Epidermal melanocyte (primary cell): ENCODE results near the gene SSU72.
"Not testable (repeated sequence)": the region's sequence is repeated elsewhere in the genome, so short reads cannot be mapped to it uniquely, and the experiment has no call there.

Experiments
- DNase-seq: peaks from one replicate; pipeline ENCODE4 v3.0.0; 2011; ENCODE audit warnings: low spot score; ENCODE audit not compliant: insufficient read length

The SSU72 gene

DNA sequence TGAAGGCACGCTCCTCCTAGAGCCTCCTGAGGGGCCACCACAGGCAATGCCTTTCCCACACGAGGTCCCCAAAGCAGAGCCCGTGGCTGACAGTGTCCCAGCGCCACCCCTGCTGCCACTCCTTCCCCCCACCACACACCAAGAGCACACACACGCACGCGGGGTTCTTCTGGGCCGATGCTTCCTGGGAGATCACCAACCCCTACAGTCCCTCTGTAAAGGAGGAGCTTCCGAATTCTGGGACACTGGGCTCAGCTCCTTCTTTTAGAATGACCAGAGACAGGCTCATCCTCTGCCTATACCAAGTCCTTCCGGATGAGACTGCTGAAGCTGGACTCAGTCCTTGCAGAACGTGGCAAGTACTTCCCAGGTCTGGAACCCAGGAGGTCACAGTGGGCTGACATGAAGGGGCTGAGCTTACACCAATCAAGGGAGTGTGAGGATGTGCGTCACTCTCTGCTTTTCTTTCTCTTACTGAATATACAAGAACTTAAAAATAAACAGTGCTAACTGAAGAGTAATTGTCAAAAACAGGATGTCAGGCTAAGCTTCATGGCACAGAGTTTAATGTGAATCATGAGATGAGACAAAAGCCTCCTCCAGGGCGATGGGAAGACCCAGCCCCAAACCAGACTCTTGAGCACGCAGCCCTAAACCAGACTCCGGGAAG, 12.7 kb downstream of the SSU72 start:
- no peak for DNase-seq

DNA sequence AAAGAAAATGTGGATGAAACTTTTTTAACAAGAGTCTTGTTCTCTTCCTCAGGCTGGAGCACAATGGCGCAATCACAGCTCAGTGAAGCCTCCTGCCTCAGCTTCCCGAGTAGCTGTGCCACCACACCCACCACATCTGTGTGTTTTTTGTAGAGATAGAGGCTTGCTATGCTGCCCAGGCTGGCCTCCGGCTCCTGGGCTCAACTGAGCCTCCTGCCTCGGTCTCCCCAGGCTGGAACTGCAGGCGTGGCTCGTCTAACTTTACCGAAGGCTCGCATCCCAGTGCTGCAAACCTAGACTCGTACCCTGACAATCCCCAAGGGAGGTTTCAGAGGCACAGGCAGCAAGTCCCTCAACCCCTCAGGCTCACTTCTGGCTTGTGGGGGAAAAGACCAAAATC, 14.5 kb downstream of the SSU72 start:
- DNase-seq: no peak

DNA sequence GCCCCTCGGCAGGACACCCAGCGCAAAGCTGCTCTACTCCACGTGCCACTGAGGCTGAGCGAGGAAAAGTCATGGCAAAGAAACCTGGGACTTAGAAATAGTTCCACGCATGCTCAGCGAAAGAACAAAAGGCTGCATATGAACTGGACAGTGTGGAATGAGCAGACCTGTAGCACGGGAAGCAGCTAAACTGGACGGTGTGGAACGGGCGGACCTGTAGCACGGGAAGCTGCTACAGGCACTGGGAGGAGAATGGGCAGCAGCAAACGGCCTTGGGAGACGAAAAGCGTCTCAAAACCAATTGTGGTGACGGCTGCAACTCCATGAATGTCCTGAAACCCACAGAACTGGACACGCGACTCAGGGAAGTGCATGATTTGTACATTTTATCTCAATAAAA, 15.6 kb downstream of the SSU72 start:
- DNase-seq: no peak

DNA sequence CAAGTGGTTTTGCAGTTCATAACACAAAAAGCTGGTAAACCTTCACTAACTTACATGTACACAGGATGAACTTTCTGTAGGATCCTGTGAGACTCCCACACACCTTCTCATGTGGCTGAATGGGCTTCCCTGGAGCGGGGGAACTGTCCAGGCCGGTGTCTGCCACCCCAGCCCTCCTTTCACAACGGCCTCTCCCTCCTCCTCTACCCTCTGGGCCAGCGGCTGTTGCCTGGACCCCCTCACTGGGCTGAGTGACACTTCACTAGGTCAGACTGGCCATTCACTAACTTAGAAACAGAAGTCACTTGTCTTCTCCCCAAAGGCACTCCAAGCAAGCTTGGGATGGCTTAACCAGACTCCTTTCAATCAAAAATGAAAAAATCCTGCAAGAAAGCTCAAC, 16.1 kb downstream of the SSU72 start:
- DNase-seq: no peak

DNA sequence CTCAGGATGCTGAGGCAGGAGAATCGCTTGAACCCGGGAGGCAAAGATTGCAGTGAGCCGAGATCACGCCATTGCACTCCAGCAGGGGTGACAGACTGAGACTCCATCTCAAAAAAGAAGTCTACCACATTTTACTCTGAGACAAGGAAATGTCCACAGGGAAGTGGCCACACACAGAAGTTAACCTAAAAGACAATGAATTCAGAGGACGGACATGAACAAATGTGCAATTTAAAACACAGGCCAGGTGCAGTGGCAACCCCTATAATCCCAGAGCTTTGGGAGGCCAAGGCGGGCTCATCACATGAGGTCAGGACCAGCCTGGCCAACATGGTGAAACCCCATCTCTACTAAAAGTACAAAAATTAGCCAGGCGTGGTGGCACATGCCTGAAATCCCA, 17.0 kb downstream of the SSU72 start:
- not testable (repeated sequence) for DNase-seq

DNA sequence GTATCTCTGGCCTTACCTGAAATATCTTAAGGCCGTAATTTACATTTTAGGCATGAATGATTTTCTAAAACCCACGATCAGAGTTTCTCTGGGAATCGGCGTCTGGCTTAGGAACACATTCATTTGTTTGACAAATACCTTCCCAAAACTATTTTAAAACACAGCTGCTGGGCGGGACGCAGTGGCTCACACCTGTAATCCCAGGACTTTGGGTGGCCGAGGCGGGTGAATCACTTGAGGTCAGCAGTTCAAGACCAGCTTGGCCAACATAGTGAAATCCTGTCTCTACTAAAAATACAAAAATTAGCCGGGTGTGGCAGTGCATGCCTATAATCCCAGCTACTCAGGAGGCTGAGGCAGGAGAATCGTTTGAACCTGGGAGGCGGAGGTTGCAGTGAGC, 17.7 kb downstream of the SSU72 start:
- DNase-seq: not testable (repeated sequence)

DNA sequence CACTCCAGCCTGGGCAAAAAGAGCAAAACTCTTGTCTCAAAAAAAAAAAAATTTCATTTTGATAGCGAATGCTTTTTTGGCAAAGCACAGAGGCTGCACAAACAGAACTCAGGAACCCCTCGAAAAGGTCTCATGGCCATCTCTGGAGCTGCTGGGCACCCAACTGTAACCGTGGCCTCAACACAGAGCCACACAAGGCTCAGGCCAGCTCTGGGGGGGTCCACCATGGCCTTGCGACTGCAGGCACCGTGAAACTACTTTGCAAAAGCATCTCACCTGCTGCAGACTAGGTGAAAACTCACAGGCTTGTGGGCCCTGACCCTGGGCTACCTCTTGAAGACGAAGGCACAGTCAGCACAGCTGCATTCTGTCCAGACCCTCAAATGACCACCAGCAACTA, 18.2 kb downstream of the SSU72 start:
- DNase-seq: no peak

DNA sequence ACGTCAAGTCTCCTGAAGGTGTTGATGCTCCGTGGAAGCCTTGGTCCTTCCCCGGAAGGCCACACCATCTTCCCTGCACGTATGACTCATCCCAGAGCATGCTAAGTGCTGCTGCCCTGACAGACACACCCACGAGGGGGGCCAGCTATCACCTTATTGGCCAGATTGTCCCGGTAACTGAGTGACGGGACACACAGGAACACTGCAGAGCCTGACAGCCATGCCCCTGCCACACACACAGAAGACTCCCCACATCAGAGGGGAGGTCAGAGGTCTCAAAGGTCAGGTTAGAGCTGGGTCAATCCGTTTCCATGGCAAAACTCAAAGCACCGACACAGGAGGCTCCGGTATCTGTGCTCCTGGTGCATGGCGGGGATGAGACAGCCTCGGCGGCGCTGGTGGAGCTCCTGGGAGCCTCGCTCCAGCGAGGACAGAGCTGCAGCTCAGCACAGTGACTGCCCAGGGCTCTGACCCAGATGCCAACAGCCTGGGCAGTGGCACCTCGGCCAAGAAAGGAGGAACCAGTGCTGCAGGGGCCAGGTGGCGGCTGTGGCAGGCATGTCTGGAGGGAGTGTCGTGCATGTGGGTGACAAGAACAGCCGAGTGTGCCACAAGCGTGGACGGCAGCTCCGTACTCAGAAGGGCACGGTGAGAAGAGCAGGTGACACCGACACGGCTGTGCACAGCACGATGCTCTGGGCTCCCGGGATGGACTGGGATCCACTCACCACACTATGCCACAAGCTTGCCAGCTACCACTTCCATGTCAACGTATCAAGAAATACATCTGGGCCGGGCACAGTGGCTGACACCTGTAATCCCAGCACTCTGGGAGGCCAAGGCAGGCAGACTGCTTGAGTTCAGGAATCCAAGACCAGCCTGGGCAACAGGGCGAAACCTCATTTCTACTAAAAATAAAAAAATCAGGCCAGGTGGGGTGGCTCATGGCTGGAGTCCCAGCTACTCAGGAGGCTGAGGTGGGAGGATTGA, 19.4 kb downstream of the SSU72 start:
- DNase-seq: no peak

DNA sequence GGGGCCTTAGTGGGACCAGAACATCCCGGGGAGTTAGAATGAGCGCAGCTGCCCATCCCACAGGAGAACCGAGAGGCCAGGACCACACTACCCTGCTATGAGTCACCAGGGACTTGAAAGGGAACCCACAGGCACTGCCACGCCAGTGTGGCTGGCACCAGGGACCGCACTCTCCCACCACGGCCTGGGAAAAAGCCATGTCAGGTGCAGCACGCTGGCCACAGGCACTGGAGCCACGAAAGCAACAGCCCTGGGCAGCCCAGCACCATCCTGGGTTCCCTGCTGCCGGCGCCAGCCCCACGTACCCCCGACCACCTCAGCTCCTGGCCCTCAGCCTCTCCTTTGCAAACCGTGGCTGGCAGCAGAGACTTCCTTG, 20.1 kb downstream of the SSU72 start:
- no peak for DNase-seq

DNA sequence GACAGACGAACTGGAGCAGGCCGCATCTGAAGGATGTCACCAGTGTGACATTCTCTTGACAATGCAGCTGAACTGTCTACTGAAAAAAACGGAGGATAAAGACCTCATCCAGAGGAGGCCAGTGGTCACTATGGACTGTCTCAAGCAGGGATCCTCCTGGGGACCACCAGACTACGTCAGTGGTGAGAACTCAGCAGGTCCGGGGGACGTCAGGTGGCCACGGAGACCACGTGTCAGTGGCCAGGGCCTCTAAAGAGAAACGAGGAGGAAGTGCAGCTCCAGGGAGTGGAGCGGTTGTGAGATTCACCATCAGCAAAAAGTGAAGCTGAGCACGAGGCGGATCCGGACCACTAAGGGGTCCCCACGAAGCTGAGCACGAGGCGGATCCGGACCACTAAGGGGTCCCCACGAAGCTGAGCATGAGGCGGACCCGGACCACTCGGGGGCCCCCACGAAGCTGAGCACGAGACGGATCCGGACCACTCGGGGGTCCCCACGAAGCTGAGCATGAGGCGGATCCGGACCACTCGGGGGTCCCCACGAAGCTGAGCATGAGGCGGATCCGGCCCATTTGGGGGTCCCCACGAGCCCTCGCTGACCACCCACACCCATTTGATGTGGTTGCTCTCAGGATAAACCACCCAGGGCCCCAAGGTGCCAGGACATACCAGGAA, 20.7 kb downstream of the SSU72 start:
- no peak for DNase-seq

DNA sequence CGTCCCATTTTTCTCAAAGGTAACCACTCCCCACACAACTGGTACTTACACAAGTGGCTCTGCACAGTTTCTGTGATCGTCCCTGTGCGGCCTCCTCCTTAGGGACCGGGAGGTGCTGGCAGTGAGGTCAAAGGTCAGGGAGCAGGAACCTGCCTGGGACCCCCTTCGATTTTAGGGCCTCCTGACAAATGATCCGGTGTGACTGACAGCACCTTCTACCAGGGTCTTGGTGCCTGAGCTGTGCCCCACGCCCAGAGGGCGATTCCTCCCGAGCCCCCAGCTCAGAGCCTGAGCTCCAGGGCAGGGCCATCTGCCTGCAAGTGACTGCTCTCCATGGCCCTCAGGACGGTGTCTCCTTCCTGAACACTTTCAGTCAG, 22.4 kb downstream of the SSU72 start:
- no peak for DNase-seq

DNA sequence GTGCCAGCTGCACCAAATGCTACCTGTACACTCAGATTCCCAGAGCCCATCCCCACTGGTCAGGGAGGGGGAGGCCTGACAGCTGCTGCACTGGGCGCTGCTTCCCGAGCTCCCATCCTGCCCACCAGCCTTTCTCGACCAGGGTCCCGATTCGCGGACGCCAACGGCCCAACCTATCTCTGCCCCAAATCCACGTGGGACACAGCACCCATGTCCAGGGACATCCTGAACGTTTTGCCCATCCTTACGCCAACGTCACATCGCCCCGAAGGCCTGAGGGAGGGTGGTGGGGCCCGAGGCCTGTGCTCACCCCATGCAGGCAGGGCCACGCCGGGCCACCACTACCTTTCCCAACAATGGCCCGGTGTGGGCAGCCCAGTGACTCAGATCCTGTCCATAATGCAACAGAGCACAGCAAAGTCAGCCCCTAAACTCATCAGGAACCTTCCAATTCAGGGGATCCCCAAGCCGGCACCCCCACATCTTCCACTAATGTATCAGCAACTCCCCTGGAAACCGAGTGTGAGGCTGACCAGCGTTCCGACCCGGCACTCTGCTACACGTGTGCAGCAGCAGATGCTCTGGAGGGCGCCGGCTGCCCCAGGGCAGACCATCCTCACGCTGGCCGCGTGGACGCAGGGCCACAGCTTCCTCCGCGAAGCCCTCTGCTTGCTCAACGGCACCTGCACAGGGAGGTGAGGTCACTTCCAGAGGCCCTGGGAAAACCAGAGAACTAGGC, 23.0 kb downstream of the SSU72 start:
- DNase-seq: no peak

DNA sequence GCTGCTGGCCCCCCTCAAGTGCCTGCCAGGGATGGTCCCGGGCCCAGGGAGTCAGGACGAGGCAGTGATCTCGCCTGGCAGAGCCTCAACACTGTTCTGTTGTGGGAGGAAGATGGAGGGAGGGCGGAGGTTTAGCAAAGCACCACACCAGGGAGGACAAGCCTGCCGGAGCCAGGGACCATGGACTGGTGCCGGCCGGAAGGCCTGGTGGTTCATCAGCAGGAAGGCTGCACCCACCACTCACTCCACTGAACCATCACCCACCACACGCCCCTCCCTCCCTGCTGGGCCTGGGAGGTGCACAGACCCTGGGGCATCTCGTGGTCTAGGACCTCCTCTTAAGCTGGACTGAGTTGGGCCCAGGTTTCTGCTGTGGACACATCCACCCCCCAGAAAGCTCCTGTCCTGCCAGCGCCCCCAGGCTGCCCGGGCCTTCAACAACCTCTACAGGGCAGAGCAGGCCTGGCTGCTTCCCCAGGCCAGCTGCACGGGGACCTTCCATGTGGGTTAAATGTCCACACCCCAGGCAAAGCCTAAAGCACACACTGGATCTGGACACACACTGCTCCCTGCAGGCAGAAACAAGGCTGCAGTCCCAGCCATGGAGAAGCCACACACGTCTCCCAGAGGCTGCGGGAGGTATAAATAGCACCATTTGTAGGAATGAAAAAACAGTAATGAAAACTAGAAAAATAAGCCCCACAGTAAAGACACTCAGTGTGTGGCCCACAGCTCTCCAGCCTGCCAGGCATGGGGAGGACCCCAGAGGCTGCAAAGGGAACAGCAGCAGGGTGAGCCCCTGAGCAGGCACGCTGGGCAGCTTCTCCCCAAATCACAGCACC, 23.9 kb downstream of the SSU72 start:
- DNase-seq: peak; percentile 75

DNA sequence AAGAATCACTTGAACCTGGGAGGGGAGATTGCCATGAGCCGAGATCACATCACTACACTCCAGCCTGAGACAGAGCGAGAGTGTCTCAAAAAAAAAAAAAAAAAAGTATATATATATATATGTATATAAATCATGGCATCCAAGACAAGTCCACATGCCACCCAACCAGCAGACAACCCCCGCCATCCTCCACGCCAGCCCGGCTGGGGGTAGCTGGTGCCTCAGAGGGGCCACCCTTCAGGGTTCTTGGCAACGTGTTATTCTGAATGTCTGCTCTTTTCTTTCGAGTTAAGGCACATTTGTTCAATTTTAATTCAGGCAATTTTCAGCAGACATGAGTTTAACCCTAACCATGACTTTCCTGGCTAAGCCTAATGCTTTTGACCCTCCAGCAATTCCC, 24.6 kb downstream of the SSU72 start:
- peak; percentile 13 for DNase-seq

DNA sequence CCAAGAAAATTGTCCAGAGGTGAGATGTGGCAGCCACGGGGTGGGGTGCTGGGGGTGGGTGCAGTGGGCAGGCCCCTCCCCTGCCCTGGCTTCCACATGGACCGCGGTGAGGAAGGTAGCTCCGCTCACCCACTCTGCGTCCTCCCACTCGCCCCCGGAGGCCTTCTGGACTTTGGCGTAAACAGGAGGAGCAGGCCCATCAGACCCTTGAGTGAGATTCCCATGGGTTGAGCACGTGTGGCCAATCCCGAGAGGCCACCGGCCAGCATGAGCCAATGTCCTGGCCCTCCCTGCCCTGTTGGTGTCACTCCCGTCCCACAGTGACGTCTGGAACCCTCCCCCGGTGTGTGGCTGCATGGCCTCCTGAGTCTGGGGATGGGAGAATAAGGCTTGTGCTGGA, 26.1 kb downstream of the SSU72 start:
- DNase-seq: no peak

DNA sequence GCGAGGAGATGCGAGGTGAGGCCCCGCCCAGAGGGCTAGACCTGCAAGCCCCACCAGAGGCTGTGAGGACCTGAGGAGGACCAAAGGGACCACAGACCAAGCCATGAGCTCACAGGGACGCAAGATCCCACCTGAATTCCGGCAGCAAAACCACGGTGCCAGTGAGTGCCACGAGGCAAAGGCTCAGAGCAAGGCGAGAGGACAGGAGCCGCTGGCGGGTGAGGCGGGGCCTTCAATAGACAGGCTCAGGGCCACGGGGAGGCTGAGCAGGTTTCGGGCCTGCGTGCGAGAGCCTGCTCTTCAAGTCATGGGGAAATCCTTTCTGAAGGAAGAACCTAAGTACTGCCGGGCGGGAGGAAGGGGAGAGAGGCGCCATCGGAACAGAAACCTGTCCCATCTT, 27.2 kb downstream of the SSU72 start:
- DNase-seq: no peak

DNA sequence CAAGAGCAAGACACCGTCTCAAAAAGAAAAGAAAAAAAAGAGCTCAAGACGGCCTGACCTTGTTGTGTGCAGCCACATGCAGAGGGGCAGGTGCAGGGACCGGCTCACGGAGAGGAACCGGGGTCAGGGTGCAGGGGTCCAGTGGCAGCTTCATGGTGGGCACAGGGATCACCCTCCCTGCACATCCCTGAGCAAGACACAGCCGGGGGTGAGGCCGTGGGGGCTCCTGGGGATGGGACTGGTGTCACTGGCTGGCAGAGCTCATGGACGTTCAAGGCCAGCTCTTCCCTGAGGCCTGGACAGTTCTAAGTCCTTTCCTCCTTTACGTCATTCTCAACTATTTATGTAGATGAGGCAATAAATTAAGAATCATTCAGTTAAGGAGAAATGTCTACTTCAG, 27.7 kb downstream of the SSU72 start:
- DNase-seq: no peak

DNA sequence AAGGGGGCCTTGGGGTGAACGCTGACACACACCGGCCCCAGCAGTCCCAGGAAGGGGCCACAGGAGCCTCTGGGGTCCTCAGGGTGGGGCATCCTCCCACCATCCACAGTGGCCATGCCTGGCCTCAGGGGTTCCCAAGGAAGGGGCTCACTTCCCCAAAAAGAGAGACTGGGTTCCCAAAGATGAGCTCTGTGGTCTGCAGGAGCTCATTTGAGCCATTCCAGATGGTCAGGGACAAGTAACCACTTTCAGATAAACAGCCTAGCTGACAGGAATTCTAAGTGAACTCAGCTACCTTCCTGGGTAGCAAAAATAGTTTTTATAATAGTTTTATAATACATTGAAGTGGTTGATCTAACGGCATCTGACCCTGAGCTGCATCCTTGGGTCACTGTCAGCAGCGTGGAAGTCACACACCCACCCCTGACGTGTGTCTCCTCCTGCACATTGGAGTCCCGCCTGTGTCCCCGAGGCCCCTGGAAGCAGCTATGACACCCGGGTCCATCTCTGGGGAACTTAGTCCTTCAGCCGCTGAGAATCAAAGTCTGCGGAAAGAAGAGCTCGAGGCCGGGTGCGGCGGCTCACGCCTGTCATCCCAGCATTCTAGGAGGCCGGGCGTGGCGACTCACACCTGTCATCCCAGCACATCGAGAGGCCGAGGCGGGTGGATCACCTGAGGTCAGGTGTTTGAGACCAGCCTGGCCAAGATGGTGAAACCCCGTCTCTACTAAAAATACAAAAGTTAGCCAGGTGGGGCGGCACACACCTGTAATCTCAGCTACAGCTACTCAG, 28.5 kb downstream of the SSU72 start:
- DNase-seq: no peak

DNA sequence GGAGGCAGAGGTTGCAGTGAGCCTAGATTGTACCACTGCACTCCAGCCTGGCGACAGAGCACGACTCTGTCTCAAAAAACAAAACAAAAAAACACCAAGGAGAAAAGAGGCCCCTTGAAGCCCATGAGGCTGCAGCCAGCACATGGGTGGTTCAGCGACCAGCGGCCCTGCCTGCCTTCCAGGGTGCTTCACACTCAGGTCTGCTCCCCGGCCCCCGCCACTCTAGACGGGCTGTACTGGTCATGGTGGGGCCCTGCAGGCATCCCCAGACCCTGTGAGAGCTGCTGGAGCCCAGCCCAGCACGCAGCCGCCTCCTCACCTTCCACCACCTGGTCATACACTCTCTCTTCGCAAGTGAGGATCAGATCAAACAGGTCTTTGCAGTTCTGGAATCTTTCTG, 30.1 kb downstream of the SSU72 start:
- no peak for DNase-seq

DNA sequence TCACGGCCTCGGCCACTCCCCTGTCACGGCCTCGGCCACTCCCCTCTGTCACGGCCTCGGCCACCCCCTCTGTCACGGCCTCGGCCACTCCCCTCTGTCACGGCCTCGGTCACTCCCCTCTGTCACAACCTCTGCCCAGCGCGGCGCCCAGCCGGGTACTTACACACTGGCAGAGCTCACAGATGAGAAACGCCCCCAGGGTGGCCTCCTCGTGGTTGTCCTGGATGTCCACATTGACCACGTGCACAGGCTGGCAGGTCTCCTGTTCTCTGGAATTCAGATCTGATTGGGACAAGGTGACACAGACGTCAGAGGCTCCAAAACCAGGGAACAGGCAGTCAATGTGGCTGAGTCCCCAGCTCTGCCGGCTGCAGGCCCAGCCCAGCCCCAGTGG, 31.0 kb downstream of the SSU72 start:
- DNase-seq: no peak
